Mucosa of descending colon (tissue), 3 donors: ENCODE data around the gene CKS2. TPM values are rescaled to one million over a fixed set of nuclear protein-coding genes. Genes with fewer than 3 reads are reported as not detected.

Experiments
- ATAC-seq: fragments of 200-7000 bp; cut with Tn5 transposase; one replicate; pipeline ENCODE4 v1.9.1; 2020; ENCODE audit warnings: mild to moderate bottlenecking, moderate library complexity
- DNase-seq, 3 donors: peaks; one replicate each; pipeline ENCODE4 v3.0.0-alpha.2; 2020
- H3K36me3 ChIP-seq: fragments of 200-600 bp; one replicate; pipeline ENCODE4 v1.8.0; 2021; ENCODE audit warnings: low read depth, mild to moderate bottlenecking
- H3K4me1 ChIP-seq: fragments of 200-600 bp; one replicate; pipeline ENCODE4 v1.8.0; 2021; ENCODE audit warnings: low read depth, mild to moderate bottlenecking
- H3K4me3 ChIP-seq: fragments of 200-600 bp; one replicate; pipeline ENCODE4 v1.8.0; 2021; ENCODE audit warnings: mild to moderate bottlenecking
- H3K9me3 ChIP-seq: fragments of 200-600 bp; one replicate; pipeline ENCODE4 v1.8.0; 2021; ENCODE audit warnings: mild to moderate bottlenecking
- CTCF ChIP-seq: fragments of 200-600 bp; IDR thresholded peaks from one replicate; pipeline ENCODE4 v1.8.0; 2022; ENCODE audit warnings: antibody characterized with exemption, mild to moderate bottlenecking
- intact Hi-C, 2 donors: fragments of 100-400 bp; cut with DNase I in 1 of 2; cut with micrococcal nuclease in 1 of 2; formaldehyde crosslinking; loops; one replicate each; pipeline versions ENCODE4 v1.11.0 to v1.11.1; 2022; cut with DNase I, micrococcal nuclease
- total RNA-seq, 3 donors: library from RNA; stranded (reverse); fragmentation: NEBNext Ultra II Directional in 2 of 3; extraction: Animal tissue kit (Norgen Biotek cat#: 25700) in 2 of 3; gene quantifications; one replicate each; pipeline versions ENCODE4 v1.2.1 to v1.2.4, GENCODE V29; 2021 to 2023
- donor health status: DM: no; HTN: no; CAD: no; lungs with moderate emphysema.
- donor health status: DM: no; HTN: no; CAD: no.
- donor health status: DM: no; HTN: yes; CAD: no.

The CKS2 gene
- total RNA-seq, 3 donors from 2014 or later: 13.1 to 49.2 (median 15.4) TPM

GRCh38 chr9:89345476-89345875, 34.5 kb downstream of the CKS2 start:
- H3K9me3 ChIP-seq: no peaks in the 10 kb centered on the region
- no peaks in the 10 kb centered on the region for H3K4me1 ChIP-seq
- peaks cover 3% of the 10 kb centered on the region for H3K36me3 ChIP-seq
- DNase-seq (no peak), ATAC-seq (no peak)
- intact Hi-C loops: no loop called here
- no peak overlapping the region for H3K4me3 ChIP-seq
- no peak for TF ChIP-seq CTCF

GRCh38 chr9:89346696-89347095, 35.7 kb downstream of the CKS2 start:
- DNase-seq (no peak), ATAC-seq (no peak)
- H3K9me3 ChIP-seq: no peaks in the 10 kb centered on the region
- no peak overlapping the region for H3K4me3 ChIP-seq
- no peak for TF ChIP-seq CTCF
- H3K4me1 ChIP-seq: no peaks in the 10 kb centered on the region
- intact Hi-C loops: no loop called here
- H3K36me3 ChIP-seq: peaks cover 6% of the 10 kb centered on the region

DNA sequence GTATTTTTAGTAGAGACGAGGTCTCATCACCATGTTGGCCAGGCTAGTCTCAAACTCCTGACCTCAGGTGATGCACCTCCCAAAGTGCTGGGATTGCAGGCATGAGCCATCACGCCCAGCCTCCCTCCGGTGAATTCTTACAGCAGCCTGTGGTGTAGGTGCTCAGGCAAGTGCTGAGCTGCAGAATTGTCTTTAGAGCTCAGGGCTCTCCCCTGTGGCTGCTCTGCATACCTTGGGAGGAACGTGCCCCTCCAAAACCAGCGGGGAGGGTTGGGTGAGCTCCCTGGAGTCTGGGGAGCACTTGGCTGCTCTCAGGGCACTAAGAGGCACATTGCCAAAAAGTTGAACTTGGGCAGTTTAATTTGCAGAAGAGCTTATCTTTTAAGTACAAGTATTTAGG, 36.7 kb downstream of the CKS2 start:
- Histone ChIP-seq H3K36me3 (peaks cover 6% of the 10 kb centered on the region), H3K4me1 (no peaks in the 10 kb centered on the region), H3K9me3 (no peaks in the 10 kb centered on the region), H3K4me3 (no peak overlapping the region)
- intact Hi-C loops: no loop called here
- DNase-seq: no peak
- ATAC-seq: no peak
- no peak for TF ChIP-seq CTCF

DNA sequence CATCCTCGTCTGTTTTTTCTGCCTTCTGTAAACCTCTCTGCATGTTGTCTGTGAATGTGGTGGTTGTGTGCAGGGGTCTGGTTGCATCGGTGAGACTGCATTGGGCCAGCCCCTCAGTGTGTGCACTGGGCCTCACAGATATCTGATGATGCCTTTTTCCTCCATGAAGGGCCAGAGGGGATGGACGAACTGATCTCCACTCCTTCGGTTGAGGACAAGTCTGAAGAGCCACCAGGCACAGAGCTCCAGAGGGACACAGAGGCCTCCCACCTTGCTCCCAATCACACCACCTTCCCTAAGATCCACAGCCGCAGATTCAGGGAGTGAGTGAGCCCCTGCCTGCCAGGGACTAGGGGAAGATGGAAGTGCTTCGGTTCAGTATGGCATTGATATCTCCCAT, 38.6 kb downstream of the CKS2 start:
- no peaks in the 10 kb centered on the region for H3K4me1 ChIP-seq
- intact Hi-C loops: no loop called here
- peaks cover 6% of the 10 kb centered on the region for H3K36me3 ChIP-seq
- DNase-seq: no peak
- no peak overlapping the region for H3K4me3 ChIP-seq
- TF ChIP-seq CTCF: no peak
- no peak for ATAC-seq
- no peaks in the 10 kb centered on the region for H3K9me3 ChIP-seq

DNA sequence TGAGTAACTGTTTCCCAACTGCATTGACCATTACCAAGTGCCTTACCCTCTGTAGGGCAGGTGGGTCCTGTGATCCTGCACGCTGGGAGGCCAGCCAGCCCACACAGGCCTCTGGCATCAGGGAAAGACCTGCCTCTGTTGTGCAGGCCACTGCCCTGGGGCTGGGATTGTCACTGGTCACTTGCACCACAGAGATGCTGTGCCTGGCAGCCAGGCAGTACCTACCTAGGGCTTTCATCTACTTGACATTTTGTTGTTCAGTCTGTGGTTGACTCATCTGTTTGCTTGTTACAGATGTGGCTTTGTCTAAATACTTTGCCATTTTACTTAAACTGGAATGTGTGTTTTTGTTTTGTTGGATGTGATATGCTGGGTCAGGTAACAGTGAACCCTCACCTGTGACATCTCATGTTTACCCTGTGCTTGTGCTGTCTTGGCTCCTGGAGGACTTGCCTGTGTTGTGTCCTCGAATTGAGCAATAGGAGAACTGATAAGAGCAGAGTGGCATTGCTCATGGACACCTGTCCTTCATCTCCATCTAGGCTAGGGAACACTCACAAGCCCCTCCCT, 40.1 kb downstream of the CKS2 start:
- ATAC-seq (no peak), DNase-seq (no peak)
- no peak for TF ChIP-seq CTCF
- no peaks in the 10 kb centered on the region for H3K4me1 ChIP-seq
- H3K4me3 ChIP-seq: no peak overlapping the region
- H3K9me3 ChIP-seq: no peaks in the 10 kb centered on the region
- intact Hi-C loops: no loop called here
- peaks cover 6% of the 10 kb centered on the region for H3K36me3 ChIP-seq
